Amniotic stem cell (primary cell): Measurements from ENCODE around the gene SCD.
"Not testable (repeated sequence)": the region's sequence is repeated elsewhere in the genome, so short reads cannot be mapped to it uniquely, and the experiment has no call there.

Source experiments
- DNase-seq: peaks from one replicate; lab custom pipeline; 2025; lab: John Stamatoyannopoulos, UW

Gene SCD

GRCh38 chr10:100362570-100363496 is 15.8 kb downstream of the SCD start:
- no peak for DNase-seq

- no peak for DNase-seq
Observed at GRCh38 chr10:100364175-100364574, 17.1 kb downstream of the SCD start.

GRCh38 chr10:100364735-100365391 is 17.8 kb downstream of the SCD start:
- no peak for DNase-seq

- no peak for DNase-seq
Observed at GRCh38 chr10:100368721-100369120, 21.7 kb downstream of the SCD start.

- DNase-seq = peak; percentile 63
Observed at GRCh38 chr10:100370714-100371481, 23.9 kb downstream of the SCD start.

GRCh38 chr10:100371482-100372027 is 24.5 kb downstream of the SCD start:
- DNase-seq = no peak

GRCh38 chr10:100372415-100373297 is 25.6 kb downstream of the SCD start:
- no peak for DNase-seq

- peak; percentile 91 for DNase-seq
Observed at GRCh38 chr10:100373298-100374199, 26.5 kb downstream of the SCD start.

- DNase-seq = no peak
Observed at GRCh38 chr10:100374200-100374655, 27.2 kb downstream of the SCD start.

- not testable (repeated sequence) for DNase-seq
Observed at GRCh38 chr10:100374677-100375353, 27.8 kb downstream of the SCD start.

GRCh38 chr10:100376656-100377055 is 29.6 kb downstream of the SCD start:
- not testable (repeated sequence) for DNase-seq

GRCh38 chr10:100377830-100378229 is 30.8 kb downstream of the SCD start:
- DNase-seq = no peak

GRCh38 chr10:100380400-100380799 is 33.4 kb downstream of the SCD start:
- no peak for DNase-seq

GRCh38 chr10:100382553-100382952 is 35.5 kb downstream of the SCD start:
- DNase-seq = no peak

- no peak for DNase-seq
Observed at GRCh38 chr10:100383251-100383650, 36.2 kb downstream of the SCD start.

- DNase-seq = no peak
Observed at GRCh38 chr10:100391163-100392002, 44.4 kb downstream of the SCD start.

- DNase-seq = no peak
Observed at GRCh38 chr10:100392686-100393003, 45.6 kb downstream of the SCD start.

GRCh38 chr10:100395626-100396025 is 48.6 kb downstream of the SCD start:
- DNase-seq = no peak

- no peak for DNase-seq
Observed at GRCh38 chr10:100396605-100397004, 49.6 kb downstream of the SCD start.
